A549 (cell line): ENCODE results near the gene CAMSAP1. TPM values are rescaled to one million over a fixed set of nuclear protein-coding genes. Genes with fewer than 3 reads are reported as not detected.

Source experiments
- ATAC-seq, 2 experiments: fragments of 200-7000 bp in 1 of 2; fragments of >200 bp in 1 of 2; cut with Nextera tagmentation in 1 of 2; cut with Tn5 transposase in 1 of 2; 3 replicates each; pipeline versions ENCODE4 v1.8.0 to v1.9.1; 2018 to 2020; ENCODE audit warnings: mild to moderate bottlenecking in 1 of 2, moderate library complexity in 1 of 2
- CTCF ChIA-PET: fragments of 300-600 bp; sonication (Branson Sonifier 250); formaldehyde crosslinking; extraction: SDS; loops from one replicate; lab custom pipeline; 2021; ENCODE audit warnings: antibody characterized with exemption, inconsistent platforms; lab: Yijun Ruan, JAX
- POLR2A ChIA-PET: fragments of 350-600 bp; formaldehyde crosslinking; extraction: SDS; loops from one replicate; lab custom pipeline; 2021; ENCODE audit warnings: antibody characterized with exemption, inconsistent platforms; lab: Yijun Ruan, JAX
- DNase-seq, 2 experiments: peaks; one replicate each; pipeline versions ENCODE4 v3.0.0 to v3.0.0-alpha.2; 2011 to 2016; ENCODE audit warnings: low read depth in 1 of 2, low spot score in 1 of 2
- FAIRE-seq: peaks from 2 replicates; lab custom pipeline; 2011; peaks lifted over from hg19 to GRCh38; lab: Jason Lieb, UNC
- H3K27ac ChIP-seq, 2 experiments: fragments of >200 bp; sonication (Bioruptor Twin); formaldehyde crosslinking; 3 replicates each; pipeline ENCODE4 v1.5.1; 2016 to 2017
- H3K4me1 ChIP-seq: fragments of >200 bp; sonication (Bioruptor Twin); formaldehyde crosslinking; 3 replicates; pipeline ENCODE4 v1.6.1; 2016
- H3K4me2 ChIP-seq: fragments of >200 bp; sonication (Bioruptor Twin); formaldehyde crosslinking; 3 replicates; pipeline ENCODE4 v1.6.1; 2016
- H3K4me3 ChIP-seq: fragments of >200 bp; sonication (Bioruptor Twin); formaldehyde crosslinking; 3 replicates; pipeline ENCODE4 v1.5.1; 2016
- H3K9me3 ChIP-seq: fragments of >200 bp; sonication (Bioruptor Twin); formaldehyde crosslinking; 3 replicates; pipeline ENCODE4 v1.6.1; 2016
- BHLHE40 ChIP-seq: IDR thresholded peaks from 2 replicates; pipeline ENCODE4 v1.6.1; 2012; ENCODE audit warnings: low read depth, low read length, inconsistent platforms
- CBX2 ChIP-seq: fragments of 200-600 bp; sonication (generic); IDR thresholded peaks from 2 replicates; pipeline ENCODE4 v1.6.1; 2016; ENCODE audit warnings: low read depth, mild to moderate bottlenecking, borderline replicate concordance
- CEBPB ChIP-seq, 2 experiments: fragments of >200 bp in 1 of 2; sonication (Bioruptor Twin) in 1 of 2; formaldehyde crosslinking in 1 of 2; IDR thresholded peaks; 2 replicates each; pipeline ENCODE4 v1.6.1; 2012 to 2016
- CHD2 ChIP-seq: fragments of 150-350 bp; IDR thresholded peaks from 2 replicates; pipeline ENCODE4 v1.6.1; 2014; ENCODE audit warnings: low read length; ENCODE audit not compliant: partially characterized antibody
- CHD4 ChIP-seq: fragments of 200-600 bp; sonication (generic); IDR thresholded peaks from 2 replicates; pipeline ENCODE4 v1.6.1; 2016; ENCODE audit warnings: antibody characterized with exemption, mild to moderate bottlenecking, borderline replicate concordance
- EHF ChIP-seq: fragments of 250-450 bp; sonication (Bioruptor Pico); IDR thresholded peaks from 2 replicates; pipeline ENCODE4 v1.5.0; 2020; ENCODE audit warnings: mild to moderate bottlenecking
- EP300 ChIP-seq, 2 experiments: fragments of >200 bp; sonication (Bioruptor Twin); formaldehyde crosslinking; IDR thresholded peaks; 2 replicates in 1 of 2; 3 replicates in 1 of 2; pipeline ENCODE4 v1.6.1; 2016 to 2017
- HES2 ChIP-seq: fragments of >200 bp; sonication (Bioruptor Twin); formaldehyde crosslinking; IDR thresholded peaks from 2 replicates; pipeline ENCODE4 v1.6.1; 2016
- HOXB13 ChIP-seq: fragments of 250-450 bp; sonication (Bioruptor Pico); IDR thresholded peaks from 2 replicates; pipeline ENCODE4 v1.5.0; 2020; ENCODE audit warnings: low read depth, mild to moderate bottlenecking, moderate library complexity
- HOXB5 ChIP-seq: fragments of 250-450 bp; sonication (Bioruptor Pico); IDR thresholded peaks from 2 replicates; pipeline ENCODE4 v1.5.0; 2020; ENCODE audit warnings: mild to moderate bottlenecking, moderate library complexity
- KDM1A ChIP-seq: fragments of 200-600 bp; sonication (generic); IDR thresholded peaks from 2 replicates; pipeline ENCODE4 v1.6.1; 2016; ENCODE audit warnings: low read depth, mild to moderate bottlenecking
- MAFK ChIP-seq: fragments of 450-650 bp; IDR thresholded peaks from 2 replicates; pipeline ENCODE4 v1.6.1; 2014; ENCODE audit not compliant: partially characterized antibody
- MAZ ChIP-seq: fragments of 150-350 bp; IDR thresholded peaks from 2 replicates; pipeline ENCODE4 v1.6.1; 2014; ENCODE audit warnings: antibody characterized with exemption, low read depth, low read length, borderline replicate concordance
- NFE2L2 ChIP-seq: fragments of 150-350 bp; conservative IDR thresholded peaks from 2 replicates; pipeline ENCODE4 v1.6.1; 2014; ENCODE audit warnings: low read length
- PHF8 ChIP-seq: fragments of 200-600 bp; sonication (generic); IDR thresholded peaks from 2 replicates; pipeline ENCODE4 v1.6.1; 2016; ENCODE audit warnings: low read depth, mild to moderate bottlenecking, antibody characterized with exemption, moderate library complexity, borderline replicate concordance
- POLR2AphosphoS2 ChIP-seq: conservative IDR thresholded peaks from 2 replicates; pipeline ENCODE4 v1.6.1; 2012; ENCODE audit warnings: low read length, improper control_type of control experiment, inconsistent platforms
- RARB ChIP-seq: fragments of 250-450 bp; sonication (Bioruptor Pico); IDR thresholded peaks from 2 replicates; pipeline ENCODE4 v1.8.0; 2021; ENCODE audit warnings: mild to moderate bottlenecking, moderate library complexity
- RCOR1 ChIP-seq: fragments of 150-350 bp; IDR thresholded peaks from 2 replicates; pipeline ENCODE4 v1.6.1; 2014; ENCODE audit warnings: antibody characterized with exemption, low read length, low read depth
- REST ChIP-seq: fragments of 200-600 bp; sonication (generic); IDR thresholded peaks from 2 replicates; pipeline ENCODE4 v1.6.1; 2016; ENCODE audit warnings: antibody characterized with exemption, mild to moderate bottlenecking, moderate library complexity
- RNF2 ChIP-seq: fragments of 200-600 bp; sonication (generic); IDR thresholded peaks from 2 replicates; pipeline ENCODE4 v1.6.1; 2016; ENCODE audit warnings: low read depth, mild to moderate bottlenecking, antibody characterized with exemption, moderate library complexity, borderline replicate concordance
- SMC3 ChIP-seq: fragments of >200 bp; sonication (Bioruptor Twin); formaldehyde crosslinking; IDR thresholded peaks from 3 replicates; pipeline ENCODE4 v1.6.1; 2018; ENCODE audit warnings: inconsistent platforms
- SREBF2 ChIP-seq: fragments of 450-650 bp; IDR thresholded peaks from 2 replicates; pipeline ENCODE4 v1.6.1; 2014; ENCODE audit warnings: mild to moderate bottlenecking, moderate library complexity
- TFCP2L1 ChIP-seq: fragments of 250-450 bp; sonication (Bioruptor Pico); IDR thresholded peaks from 2 replicates; pipeline ENCODE4 v1.5.0; 2021; ENCODE audit warnings: mild to moderate bottlenecking
- ZC3H11A ChIP-seq: fragments of 450-650 bp; IDR thresholded peaks from 2 replicates; pipeline ENCODE4 v1.6.1; 2014; ENCODE audit warnings: antibody characterized with exemption, mild to moderate bottlenecking
- ZNF302 ChIP-seq: fragments of 250-450 bp; sonication (Bioruptor Pico); IDR thresholded peaks from 2 replicates; pipeline ENCODE4 v1.9.0; 2021; ENCODE audit warnings: inconsistent platforms, mild to moderate bottlenecking, moderate library complexity
- ZSCAN20 ChIP-seq: fragments of 250-450 bp; sonication (Bioruptor Pico); IDR thresholded peaks from 2 replicates; pipeline ENCODE4 v1.8.0; 2022; ENCODE audit warnings: mild to moderate bottlenecking, moderate library complexity
- WGBS: methylation state at CpG from one replicate; pipeline ENCODE4 v1.1.6; 2017; ENCODE audit errors: missing lambda C conversion rate; 5-methylcytosine and 5-hydroxymethylcytosine counted together
- polyA plus RNA-seq, 4 experiments: library from polyadenylated mRNA; depleted of rRNA in 3 of 4; stranded (reverse); fragments of >200 nt; fragmentation: RNase III in 1 of 4; extraction: RNeasy Plus Mini Kit Qiagen cat#74134 plus additional on column Dnase treatment in 1 of 4; gene quantifications; 2 replicates in 3 of 4; 3 replicates in 1 of 4; pipeline ENCODE4 v1.2.3, GENCODE V29; 2011 to 2017

Gene CAMSAP1
- polyA plus RNA-seq, 2 of the 4 experiments (the other 2 are of a cell fraction), result 8.6 to 15.0 TPM

DNA sequence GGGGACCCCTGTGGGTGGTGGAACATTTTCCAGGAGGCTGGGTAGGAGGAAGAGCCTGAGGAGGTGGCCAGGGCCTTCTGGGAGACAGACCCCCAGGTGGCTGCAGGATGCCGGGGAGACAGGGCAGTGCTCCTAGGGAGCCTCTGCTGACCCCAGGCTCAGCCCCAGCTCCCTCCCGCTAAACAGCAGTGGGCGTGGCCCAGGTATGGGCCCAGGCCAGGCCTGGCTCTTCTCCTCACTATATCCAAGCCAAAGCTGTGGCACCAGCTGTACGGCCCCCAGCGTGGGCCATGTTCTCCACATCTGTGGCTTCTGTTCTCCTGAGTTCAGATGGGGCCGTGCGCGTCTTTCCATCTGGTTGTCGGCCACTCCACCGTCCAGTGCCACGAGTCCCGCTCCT is 146.9 kb downstream of the CAMSAP1 start:
- POLR2A ChIA-PET, result no interaction called here
- DNase-seq, result no peak
- TF ChIP-seq PHF8, result no peak
- TF ChIP-seq REST, result no peak
- TF ChIP-seq TFCP2L1, result no peak
- TF ChIP-seq EP300 (IDR thresholded peaks at IDR 0.05), result no peak
- TF ChIP-seq HES2, result no peak
- no peak for TF ChIP-seq HOXB13
- TF ChIP-seq RCOR1, result no peak
- TF ChIP-seq RARB (CRISPR knock-in tag), result no peak
- no peak for TF ChIP-seq RNF2
- no peak for TF ChIP-seq CHD4
- no peak for TF ChIP-seq MAFK
- TF ChIP-seq POLR2AphosphoS2, result no peak
- no peak for TF ChIP-seq SMC3
- no peak for TF ChIP-seq EHF (CRISPR knock-in tag)
- TF ChIP-seq, all 56 proteins: peak for 0
- WGBS, result 75% methylated on average over 11 of the region's 12 CpGs
- H3K4me1 ChIP-seq, result no peaks in the 10 kb centered on the region
- CTCF ChIA-PET, result no interaction called here
- no peak overlapping the region for H3K4me2 ChIP-seq
- H3K4me3 ChIP-seq, result no peak overlapping the region
- no peak overlapping the region for H3K27ac ChIP-seq
- FAIRE-seq, result no peak
- no peak for ATAC-seq
- H3K9me3 ChIP-seq, result peaks cover 2% of the 10 kb centered on the region; the same call in 2 of the 3 replicates

- ATAC-seq (no peak), FAIRE-seq (no peak), DNase-seq (no peak)
- no peak overlapping the region for H3K27ac ChIP-seq
- TF ChIP-seq CBX2 (no peak), NFE2L2 (no peak), HOXB5 (no peak), RCOR1 (no peak), SMC3 (no peak), BHLHE40 (no peak), ZNF302 (CRISPR knock-in tag) (no peak), ZSCAN20 (CRISPR knock-in tag) (no peak), ZC3H11A (no peak), HOXB13 (no peak), CHD2 (no peak), KDM1A (no peak), SREBF2 (no peak), RNF2 (no peak), MAZ (no peak), CEBPB (IDR thresholded peaks at IDR 0.05) (no peak)
- 48% methylated on average over 19 of the region's 24 CpGs for WGBS
- H3K9me3 ChIP-seq, result no peaks in the 10 kb centered on the region
- ChIA-PET POLR2A (no interaction called here), CTCF (interaction anchor here (1.2 kb wide), 1 partner anchor 57 kb away, joined by 3 read pairs; no protein-coding TSS in a partner anchor)
- no peak overlapping the region for H3K4me2 ChIP-seq
- H3K4me1 ChIP-seq, result no peaks in the 10 kb centered on the region
- no peak overlapping the region for H3K4me3 ChIP-seq
Observed at GRCh38 chr9:135759676-135760300, 147.6 kb downstream of the CAMSAP1 start.
